SK-N-SH (cell line): Measurements from ENCODE around the gene ARMH3.

Experiments
- CTCF ChIP-seq: fragments of 200-600 bp; sonication (generic); IDR thresholded peaks from 2 replicates; pipeline ENCODE4 v1.6.1; 2017; ENCODE audit warnings: antibody characterized with exemption, mild to moderate bottlenecking, moderate library complexity
- EP300 ChIP-seq, 2 experiments: IDR thresholded peaks; 2 replicates each; pipeline versions ENCODE4 v1.4.0 to v1.6.1; 2012; ENCODE audit warnings: borderline replicate concordance in 1 of 2, low read depth in 1 of 2, low read length in 1 of 2
- JUND ChIP-seq: IDR thresholded peaks from 2 replicates; pipeline ENCODE4 v1.4.0; 2012
- RFX5 ChIP-seq: IDR thresholded peaks from 2 replicates; pipeline ENCODE4 v1.6.1; 2012; ENCODE audit warnings: mild to moderate bottlenecking, improper control_type of control experiment, low read length

DNA sequence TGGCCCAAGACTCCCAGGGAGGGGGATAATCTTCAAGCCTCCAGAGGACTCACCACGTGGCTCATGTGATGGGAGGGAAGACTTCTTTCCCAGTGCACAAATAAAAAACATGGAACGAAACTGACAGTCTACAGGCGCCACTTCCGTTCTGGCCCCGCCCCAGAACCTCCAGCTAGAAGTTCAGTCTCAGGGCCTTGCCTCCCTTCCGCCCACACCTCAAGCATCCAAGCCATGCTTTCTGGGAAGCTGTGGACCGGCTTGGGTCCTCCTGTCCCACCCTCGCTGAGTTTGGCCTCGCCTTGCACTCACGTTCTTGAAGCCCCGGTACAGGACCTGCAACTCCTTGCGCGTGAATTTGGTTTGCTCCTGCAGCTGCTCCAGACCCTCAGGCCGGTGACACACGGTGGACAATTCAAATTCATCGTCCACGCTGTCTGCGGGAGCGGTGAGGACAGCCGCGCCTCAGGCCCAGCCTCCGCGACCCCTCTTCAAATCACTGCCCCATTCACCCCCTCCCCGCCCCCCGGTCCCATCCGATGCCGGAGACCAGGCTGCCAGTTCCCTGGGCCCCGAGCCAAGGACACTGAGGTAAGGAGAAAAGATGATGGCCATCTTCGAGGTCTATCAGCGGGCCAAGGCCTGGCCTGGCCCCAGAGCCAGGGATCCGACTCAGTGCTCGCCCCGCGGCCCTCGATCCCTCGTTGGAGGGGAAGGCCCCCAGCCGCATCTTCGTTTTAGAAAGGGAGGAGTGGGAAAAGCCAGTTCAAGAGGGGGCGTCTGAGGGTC lies 227.0 kb downstream of the ARMH3 start:
- no peak for TF ChIP-seq RFX5
- no peak for TF ChIP-seq CTCF
- TF ChIP-seq EP300 (IDR thresholded peaks at IDR 0.05; ENCODE audit: borderline replicate concordance in 1 of 2, low read depth in 1 of 2, low read length in 1 of 2): no peak
- no peak for TF ChIP-seq JUND
